ENCODE measurements around the gene MKRN2. TPM values are rescaled to one million over a fixed set of nuclear protein-coding genes. Genes with fewer than 3 reads are reported as not detected.
A peak's percentile ranks its signal among the peaks of the same experiment; 100 is the strongest.

Gene MKRN2
- total and polyA plus RNA-seq, 9 of the 15 experiments (the other 6 are each of a cell fraction or from before 2014, with no cell fraction given) = 29.4 to 63.2 (median 42.9) TPM

- ChIA-PET POLR2A (interaction anchor here (0.6 to 1.7 kb wide), 14 partner anchors 10 to 248 kb away, joined by 3 to 7 read pairs (median 4); no protein-coding TSS in a partner anchor), CTCF (ENCODE audit: low intra/inter-chr PET ratio) (no interaction called here)
- in situ Hi-C loops (cut with MboI) = no loop called here
- H3K36me3 ChIP-seq (ENCODE audit: control insufficient read depth, insufficient read depth, low read length) = peaks cover 96% of the 10 kb centered on the region
- TF ChIP-seq STAG1 (CRISPR knock-in tag; IDR thresholded peaks at IDR 0.05; ENCODE audit: borderline replicate concordance) (0 out of 2 replicates have a peak, but pooled peaks have one; percentile 14), ZNF23 (CRISPR knock-in tag; IDR thresholded peaks at IDR 0.05) (no peak), ZBTB7A (IDR thresholded peaks at IDR 0.05; ENCODE audit: borderline replicate concordance, control insufficient read depth, low read depth, low read length) (no peak), RBM22 (IDR thresholded peaks at IDR 0.05; ENCODE audit: low read depth, low read length, poor library complexity, severe bottlenecking) (peak; percentile 7), RBM15 (IDR thresholded peaks at IDR 0.05; ENCODE audit: insufficient read depth, low read length) (no peak), ZEB2 (IDR thresholded peaks at IDR 0.05) (no peak), PCBP1 (IDR thresholded peaks at IDR 0.05; ENCODE audit: low read depth, low read length, poor library complexity, severe bottlenecking) (no peak), POLR2A (conservative IDR thresholded peaks at IDR 0.05) (peak; percentile 62; the same call in 1 of the 2 replicates), MCM3 (IDR thresholded peaks at IDR 0.05) (no peak), POLR2AphosphoS5 (IDR thresholded peaks at IDR 0.05; ENCODE audit: control insufficient read depth, insufficient read depth, low read depth, low read length) (peak; percentile 8)
- intact Hi-C loops (cut with micrococcal nuclease) = no loop called here
- WGBS (ENCODE audit: insufficient coverage, low coverage, missing lambda C conversion rate) = 97% methylated on average over 2 of the region's 2 CpGs
- H3K9me1 ChIP-seq (ENCODE audit: control insufficient read depth, insufficient read depth, low read length) = no peaks in the 10 kb centered on the region
- no peak overlapping the region for H2AFZ ChIP-seq (ENCODE audit: low read depth, low read length)
- FAIRE-seq = no peak
- no peaks in the 10 kb centered on the region for H3K27me3 ChIP-seq (ENCODE audit: control insufficient read depth in 2 of 2, insufficient read depth in 2 of 2, low read length in 2 of 2)
- no peaks in the 10 kb centered on the region for H3K9me3 ChIP-seq (replicated peaks; ENCODE audit: control insufficient read depth, insufficient read depth, low read depth, low read length)
- ATAC-seq = peak; percentile 2; the same call in 2 of the 3 replicates
- no peaks in the 10 kb centered on the region; a peak in 2 of 5 replicates for H3K4me1 ChIP-seq (replicated peaks in 1 of 2; ENCODE audit: control insufficient read depth in 2 of 2, insufficient read depth in 2 of 2, low read length in 2 of 2)
- no peak for DNase-seq (ENCODE audit: extremely low read depth in 1 of 4, low spot score in 3 of 4)
- no peak overlapping the region for H3K27ac ChIP-seq (ENCODE audit: extremely low read depth, low read depth, low read length)
- no peaks in the 10 kb centered on the region for H3K79me2 ChIP-seq (ENCODE audit: control insufficient read depth, insufficient read depth, low read length)
- no peak overlapping the region for H3K4me2 ChIP-seq (ENCODE audit: insufficient read depth, low read length)
- BruUV-seq (replicated peaks) = no TSS peak
- H4K20me1 ChIP-seq (replicated peaks; ENCODE audit: control insufficient read depth, insufficient read depth, low read length) = peaks cover 19% of the 10 kb centered on the region; the same call in 1 of the 2 replicates
- H3K9ac ChIP-seq (ENCODE audit: insufficient read depth in 1 of 2, low read depth in 2 of 2, low read length in 2 of 2) = no peak overlapping the region
- H3K4me3 ChIP-seq = no peak overlapping the region
These were observed 27.2 kb downstream of the MKRN2 start for GRCh38 chr3:12584083-12584482.
